Kidney (tissue), 14 donors: Measurements from ENCODE around the gene HS2ST1. TPM values are rescaled to one million over a fixed set of nuclear protein-coding genes. Genes with fewer than 3 reads are reported as not detected.
A peak's percentile ranks its signal among the peaks of the same experiment; 100 is the strongest.

ENCODE experiments used
- DNase-seq, 5 donors: peaks; one replicate each; pipeline ENCODE4 v3.0.0-alpha.2; 2013 to 2020
- FAIRE-seq: peaks from 2 replicates; lab custom pipeline; 2012; peaks lifted over from hg19 to GRCh38; lab: Jason Lieb, UNC
- H3K27ac ChIP-seq, 2 donors: one replicate each; pipeline ENCODE4 v1.7.0; 2013; ENCODE audit warnings: low read depth in 2 of 2, low read length in 2 of 2, inconsistent platforms in 1 of 2
- H3K27me3 ChIP-seq: one replicate; pipeline ENCODE4 v1.7.1; 2013; ENCODE audit warnings: low read length, inconsistent platforms; ENCODE audit not compliant: control insufficient read depth, insufficient read depth
- H3K36me3 ChIP-seq, 3 donors: one replicate each; pipeline versions ENCODE4 v1.7.0 to v1.7.1; 2013; ENCODE audit warnings: low read length in 3 of 3, control low read depth in 1 of 3, inconsistent platforms in 1 of 3; ENCODE audit not compliant: insufficient read depth in 3 of 3, control insufficient read depth in 2 of 3
- H3K4me1 ChIP-seq, 3 donors: one replicate each; pipeline versions ENCODE4 v1.7.0 to v1.7.1; 2013; ENCODE audit warnings: low read length in 3 of 3, inconsistent platforms in 1 of 3, low read depth in 1 of 3; ENCODE audit not compliant: control insufficient read depth in 2 of 3, insufficient read depth in 2 of 3
- H3K4me3 ChIP-seq, 3 donors: one replicate each; pipeline versions ENCODE4 v1.7.0 to v1.8.1; 2013; ENCODE audit warnings: low read length in 3 of 3, control low read depth in 1 of 3, inconsistent platforms in 1 of 3
- H3K9ac ChIP-seq, 3 donors: one replicate each; pipeline versions ENCODE4 v1.7.0 to v1.7.1; 2013; ENCODE audit warnings: low read length in 3 of 3, control low read depth in 1 of 3, inconsistent platforms in 1 of 3
- H3K9me3 ChIP-seq, 3 donors: one replicate each; pipeline versions ENCODE4 v1.7.0 to v1.7.1; 2013; ENCODE audit warnings: low read length in 3 of 3, control low read depth in 1 of 3, inconsistent platforms in 1 of 3; ENCODE audit not compliant: control insufficient read depth in 2 of 3, insufficient read depth in 1 of 3
- intact Hi-C: fragments of 100-400 bp; cut with DNase I; formaldehyde crosslinking; loops from one replicate; pipeline ENCODE4 v1.11.1; 2022
- polyA plus RNA-seq: library from polyadenylated mRNA; stranded (reverse); fragments of 350-450 nt; fragmentation: Illumina TruSeq; extraction: RNeasy Lipid Tissue Mini Kit (QIAGEN cat#74804); gene quantifications from one replicate; pipeline ENCODE4 v1.2.3, GENCODE V29; 2014; ENCODE audit warnings: low read depth, low replicate concordance; ENCODE audit not compliant: insufficient read depth
- total RNA-seq: library from RNA; stranded (reverse); fragmentation: NEBNext Ultra II Directional; extraction: Animal tissue kit (Norgen Biotek cat#: 25700); gene quantifications from one replicate; pipeline ENCODE4 v1.2.1, GENCODE V29; 2021
- TF ChIP-seq, protein P1 (sequence below): IDR thresholded peaks from 3 replicates; pipeline ENCODE4 v1.5.1; 2012; ENCODE audit warnings: mild to moderate bottlenecking, moderate library complexity, borderline replicate concordance; ENCODE audit not compliant: insufficient read depth; ENCODE audit errors: extremely low read depth
- donor health status: control.
- donor health status: control.
- donor health status: control.
- donor health status: control.
- donor health status: control.
- donor health status: DM: yes; HTN: yes; CAD: no.
- donor health status: Normal renal cell carcinoma (clear cell type).

The HS2ST1 gene
- total and polyA plus RNA-seq, 2 donors from 2014 or later, result 10.3 to 27.1 TPM

DNA sequence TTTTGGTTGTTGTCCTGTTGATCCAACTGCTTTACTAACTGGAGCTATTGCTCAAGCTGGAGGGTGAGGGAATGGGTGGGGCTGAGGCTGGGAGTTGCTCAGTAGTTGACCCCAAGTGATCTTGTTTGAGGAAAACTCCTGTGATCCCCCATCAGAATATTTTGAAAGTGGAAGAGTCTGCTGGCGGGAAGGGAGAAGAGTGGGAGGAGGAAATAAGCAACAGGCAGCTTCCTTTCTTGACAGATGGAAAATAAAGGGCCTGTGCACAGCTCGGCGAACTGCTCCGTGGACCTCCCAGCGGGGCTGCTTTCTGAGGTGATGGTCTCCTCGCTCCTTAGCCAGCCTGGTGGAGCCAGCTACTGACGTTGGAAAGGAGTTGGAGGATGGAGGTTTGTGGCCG is 215.2 kb downstream of the HS2ST1 start:
- FAIRE-seq (no peak), DNase-seq (peak in 3 of 5 donors; percentile 25 to 68 (median 52))
- Histone ChIP-seq H3K4me1 (peaks cover 0 to 5% (median 0%) of the 10 kb centered on the region in 3 donors), H3K27me3 (no peaks in the 10 kb centered on the region), H3K9me3 (no peaks in the 10 kb centered on the region), H3K4me3 (no peak overlapping the region), H3K9ac (no peak overlapping the region), H3K36me3 (no peaks in the 10 kb centered on the region), H3K27ac (no peak overlapping the region)
- intact Hi-C loops, result no loop called here
- TF ChIP-seq, protein P1, sequence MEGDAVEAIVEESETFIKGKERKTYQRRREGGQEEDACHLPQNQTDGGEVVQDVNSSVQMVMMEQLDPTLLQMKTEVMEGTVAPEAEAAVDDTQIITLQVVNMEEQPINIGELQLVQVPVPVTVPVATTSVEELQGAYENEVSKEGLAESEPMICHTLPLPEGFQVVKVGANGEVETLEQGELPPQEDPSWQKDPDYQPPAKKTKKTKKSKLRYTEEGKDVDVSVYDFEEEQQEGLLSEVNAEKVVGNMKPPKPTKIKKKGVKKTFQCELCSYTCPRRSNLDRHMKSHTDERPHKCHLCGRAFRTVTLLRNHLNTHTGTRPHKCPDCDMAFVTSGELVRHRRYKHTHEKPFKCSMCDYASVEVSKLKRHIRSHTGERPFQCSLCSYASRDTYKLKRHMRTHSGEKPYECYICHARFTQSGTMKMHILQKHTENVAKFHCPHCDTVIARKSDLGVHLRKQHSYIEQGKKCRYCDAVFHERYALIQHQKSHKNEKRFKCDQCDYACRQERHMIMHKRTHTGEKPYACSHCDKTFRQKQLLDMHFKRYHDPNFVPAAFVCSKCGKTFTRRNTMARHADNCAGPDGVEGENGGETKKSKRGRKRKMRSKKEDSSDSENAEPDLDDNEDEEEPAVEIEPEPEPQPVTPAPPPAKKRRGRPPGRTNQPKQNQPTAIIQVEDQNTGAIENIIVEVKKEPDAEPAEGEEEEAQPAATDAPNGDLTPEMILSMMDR, result no peak

DNA sequence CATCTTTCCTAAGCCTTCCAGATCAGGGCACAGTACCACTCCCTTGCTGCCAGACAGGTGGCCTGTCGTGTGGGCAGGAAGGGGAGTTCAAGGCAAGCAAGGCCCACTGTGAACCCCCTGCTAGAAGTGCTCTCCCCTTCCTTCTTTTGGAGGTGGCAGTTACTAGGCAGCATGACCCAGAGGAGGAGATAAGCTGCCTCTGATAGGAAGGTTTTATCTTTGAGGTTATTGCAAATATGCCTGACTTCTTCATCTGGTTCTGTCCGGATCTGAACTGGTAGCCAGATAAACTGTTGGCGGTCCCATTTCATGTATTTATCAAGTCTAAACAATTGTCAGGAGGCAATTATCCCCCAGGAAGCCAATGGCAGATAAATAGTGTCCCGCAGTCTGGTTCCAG is 216.0 kb downstream of the HS2ST1 start:
- FAIRE-seq (no peak), DNase-seq (no peak)
- Histone ChIP-seq H3K27ac (no peak overlapping the region), H3K9ac (no peak overlapping the region), H3K36me3 (no peaks in the 10 kb centered on the region), H3K4me1 (peaks cover 0 to 5% (median 0%) of the 10 kb centered on the region in 3 donors), H3K27me3 (no peaks in the 10 kb centered on the region), H3K4me3 (no peak overlapping the region), H3K9me3 (no peaks in the 10 kb centered on the region)
- TF ChIP-seq, protein P1, result no peak
- intact Hi-C loops, result no loop called here

DNA sequence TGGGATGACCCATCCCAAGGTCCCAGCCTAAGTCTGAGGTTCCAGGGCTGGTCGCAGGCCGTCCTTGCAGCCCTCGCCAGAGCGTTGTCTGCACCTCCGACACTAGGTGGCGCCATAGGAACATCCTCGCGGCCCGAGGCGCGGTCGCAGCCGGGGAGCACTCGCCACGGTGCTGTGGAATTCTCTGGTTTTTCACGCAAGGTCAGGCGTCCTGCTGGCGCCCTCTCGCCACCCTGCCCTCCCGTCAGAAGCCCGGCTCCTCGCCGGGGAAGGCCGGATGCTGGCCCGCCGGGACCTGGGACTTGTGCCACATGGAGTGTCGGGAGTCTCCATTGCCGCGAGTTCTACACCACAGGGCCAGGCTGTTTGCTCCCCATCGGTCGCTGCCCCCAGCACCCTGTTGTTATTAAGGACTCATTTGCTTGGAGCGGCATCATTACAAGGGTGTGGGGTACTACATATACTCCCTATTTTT is 217.4 kb downstream of the HS2ST1 start:
- no peaks in the 10 kb centered on the region for H3K36me3 ChIP-seq
- peaks cover 0 to 5% (median 0%) of the 10 kb centered on the region in 3 donors for H3K4me1 ChIP-seq
- intact Hi-C loops, result no loop called here
- TF ChIP-seq, protein P1, result peak; percentile 83
- H3K9me3 ChIP-seq, result no peaks in the 10 kb centered on the region
- H3K27me3 ChIP-seq, result no peaks in the 10 kb centered on the region
- peak overlapping the region in 1 of 3 donors; percentile 66 for H3K9ac ChIP-seq
- FAIRE-seq, result no peak
- peak overlapping the region; percentile 53 to 66 (median 54) for H3K4me3 ChIP-seq
- DNase-seq, result peak; percentile 88 to 95 (median 92)
- no peak overlapping the region for H3K27ac ChIP-seq
